ENCODE measurements around the gene SDHB. TPM values are rescaled to one million over a fixed set of nuclear protein-coding genes. Genes with fewer than 3 reads are reported as not detected.

SDHB gene
- total RNA-seq, 4 donors from 2014 or later, result 79.6 to 130 (median 86.3) TPM

DNA sequence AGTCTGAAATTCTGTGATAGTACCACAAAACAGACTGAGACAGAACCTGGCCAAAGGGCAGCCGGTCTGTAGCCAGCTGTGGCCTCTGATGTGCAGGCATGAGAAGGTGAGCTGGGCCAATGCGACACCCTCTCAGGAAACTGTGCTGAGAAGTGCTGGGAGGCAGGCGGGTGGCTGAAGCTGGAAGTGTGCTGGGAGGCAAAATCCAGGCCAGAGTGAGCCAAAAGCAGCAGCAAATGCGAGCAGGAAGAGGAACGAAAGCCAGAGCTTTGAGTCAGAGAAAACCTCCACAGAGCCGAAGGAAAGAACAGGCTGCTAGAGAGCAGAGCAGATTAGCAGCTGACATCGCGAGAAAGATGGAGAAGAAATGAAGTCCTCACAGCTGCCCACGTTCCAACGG lies 31.9 kb downstream of the SDHB start:
- TF ChIP-seq EP300 (IDR thresholded peaks at IDR 0.05), result no peak
- TF ChIP-seq, protein P1, sequence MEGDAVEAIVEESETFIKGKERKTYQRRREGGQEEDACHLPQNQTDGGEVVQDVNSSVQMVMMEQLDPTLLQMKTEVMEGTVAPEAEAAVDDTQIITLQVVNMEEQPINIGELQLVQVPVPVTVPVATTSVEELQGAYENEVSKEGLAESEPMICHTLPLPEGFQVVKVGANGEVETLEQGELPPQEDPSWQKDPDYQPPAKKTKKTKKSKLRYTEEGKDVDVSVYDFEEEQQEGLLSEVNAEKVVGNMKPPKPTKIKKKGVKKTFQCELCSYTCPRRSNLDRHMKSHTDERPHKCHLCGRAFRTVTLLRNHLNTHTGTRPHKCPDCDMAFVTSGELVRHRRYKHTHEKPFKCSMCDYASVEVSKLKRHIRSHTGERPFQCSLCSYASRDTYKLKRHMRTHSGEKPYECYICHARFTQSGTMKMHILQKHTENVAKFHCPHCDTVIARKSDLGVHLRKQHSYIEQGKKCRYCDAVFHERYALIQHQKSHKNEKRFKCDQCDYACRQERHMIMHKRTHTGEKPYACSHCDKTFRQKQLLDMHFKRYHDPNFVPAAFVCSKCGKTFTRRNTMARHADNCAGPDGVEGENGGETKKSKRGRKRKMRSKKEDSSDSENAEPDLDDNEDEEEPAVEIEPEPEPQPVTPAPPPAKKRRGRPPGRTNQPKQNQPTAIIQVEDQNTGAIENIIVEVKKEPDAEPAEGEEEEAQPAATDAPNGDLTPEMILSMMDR (IDR thresholded peaks at IDR 0.05), result no peak
- TF ChIP-seq POLR2A (IDR thresholded peaks at IDR 0.05), result no peak
- DNase-seq (ENCODE audit: low spot score in 2 of 2), result no peak
- H3K4me1 ChIP-seq, result no peaks in the 10 kb centered on the region
- H3K36me3 ChIP-seq, result peaks cover 0 to 96% (median 44%) of the 10 kb centered on the region in 3 donors
- 83 to 92% methylated on average over 10 of the region's 10 CpGs for WGBS, 2 donors
- no peak overlapping the region for H3K27ac ChIP-seq
- H3K4me3 ChIP-seq, result no peak overlapping the region
- no peaks in the 10 kb centered on the region for H3K27me3 ChIP-seq
- H3K9me3 ChIP-seq, result no peaks in the 10 kb centered on the region

DNA sequence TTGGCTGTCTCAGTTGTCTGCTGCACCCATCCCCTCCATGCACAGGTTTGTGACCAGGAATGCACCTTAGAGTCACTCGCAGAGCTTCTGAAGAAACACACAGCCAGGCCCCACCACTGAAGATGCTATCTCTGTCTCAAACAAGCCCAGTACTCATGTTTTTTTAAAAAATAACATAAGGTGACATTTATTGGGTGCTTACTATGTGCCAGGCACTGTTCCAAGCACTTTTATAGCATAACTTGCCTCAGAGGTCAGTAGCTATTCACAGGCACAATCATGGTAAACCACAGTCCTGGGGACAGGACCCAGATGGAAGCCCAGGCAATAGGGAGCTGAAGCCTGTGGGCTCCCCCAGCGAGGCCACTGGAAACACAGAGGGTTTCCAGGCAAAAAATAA lies 33.3 kb downstream of the SDHB start:
- peaks cover 0 to 11% (median 0%) of the 10 kb centered on the region in 4 donors for H3K4me1 ChIP-seq
- 89 to 100% methylated on average over 2 of the region's 2 CpGs for WGBS, 2 donors
- TF ChIP-seq, protein P1 (IDR thresholded peaks at IDR 0.05), result no peak
- no peak for TF ChIP-seq EP300 (IDR thresholded peaks at IDR 0.05)
- TF ChIP-seq POLR2A (IDR thresholded peaks at IDR 0.05), result no peak
- H3K9me3 ChIP-seq, result no peaks in the 10 kb centered on the region
- H3K27me3 ChIP-seq, result no peaks in the 10 kb centered on the region
- DNase-seq (ENCODE audit: low spot score in 2 of 2), result no peak
- H3K36me3 ChIP-seq, result peaks cover 0 to 84% (median 36%) of the 10 kb centered on the region in 3 donors
- no peak overlapping the region for H3K27ac ChIP-seq
- no peak overlapping the region for H3K4me3 ChIP-seq

DNA sequence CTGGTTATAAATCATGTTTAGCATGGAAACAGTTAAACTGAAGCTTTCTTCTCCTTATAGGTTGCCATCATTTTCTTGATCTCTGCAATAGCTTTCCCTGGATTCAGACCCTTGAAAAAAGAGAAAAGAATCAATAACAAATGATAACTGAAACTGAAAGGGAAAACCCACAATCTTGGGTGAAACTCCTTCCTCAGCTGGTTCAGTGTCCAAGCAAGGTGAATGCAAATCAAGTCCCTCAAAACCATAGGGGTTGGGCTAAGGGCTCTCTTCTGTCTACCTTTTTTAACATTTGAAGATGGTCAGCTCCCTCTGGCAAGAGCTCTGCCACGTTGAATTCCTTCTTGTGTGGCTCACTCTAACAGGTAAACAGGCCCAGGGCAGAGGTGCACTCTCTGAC lies 35.0 kb downstream of the SDHB start:
- Histone ChIP-seq H3K4me1 (peaks cover 0 to 25% (median 3%) of the 10 kb centered on the region in 4 donors), H3K4me3 (no peak overlapping the region), H3K36me3 (peaks cover 0 to 67% (median 36%) of the 10 kb centered on the region in 3 donors), H3K27ac (no peak overlapping the region), H3K27me3 (no peaks in the 10 kb centered on the region), H3K9me3 (no peaks in the 10 kb centered on the region)
- DNase-seq (ENCODE audit: low spot score in 2 of 2), result no peak
- TF ChIP-seq EP300 (IDR thresholded peaks at IDR 0.05), result no peak
- TF ChIP-seq, protein P1 (IDR thresholded peaks at IDR 0.05), result no peak
- no peak for TF ChIP-seq POLR2A (IDR thresholded peaks at IDR 0.05)
- 45 to 50% methylated on average over 1 of the region's 1 CpG for WGBS, 2 donors

DNA sequence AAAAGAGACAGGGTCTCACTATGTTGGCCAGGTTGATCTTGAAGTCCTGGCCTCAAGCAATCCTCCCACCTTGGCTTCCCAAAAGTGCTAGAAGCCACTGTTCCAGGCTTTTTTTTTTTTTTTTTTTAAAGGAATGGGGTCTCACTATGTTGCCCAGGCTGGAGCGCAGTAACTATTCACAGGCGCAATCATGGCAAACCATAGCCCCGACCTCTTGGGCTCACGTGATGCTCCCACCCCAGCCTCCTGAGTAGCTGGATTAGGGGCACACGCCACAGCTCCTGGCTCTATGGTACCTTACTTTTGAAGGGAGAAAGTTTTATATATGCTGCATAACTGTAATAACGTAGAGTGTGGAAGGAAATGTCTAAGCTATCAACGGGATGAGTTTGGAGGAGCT lies 36.4 kb downstream of the SDHB start:
- 91 to 98% methylated on average over 7 of the region's 7 CpGs for WGBS, 2 donors
- no peak for TF ChIP-seq EP300 (IDR thresholded peaks at IDR 0.05)
- Histone ChIP-seq H3K4me3 (no peak overlapping the region), H3K27ac (no peak overlapping the region), H3K27me3 (no peaks in the 10 kb centered on the region), H3K4me1 (peaks cover 0 to 39% (median 4%) of the 10 kb centered on the region in 4 donors), H3K36me3 (peaks cover 0 to 53% (median 31%) of the 10 kb centered on the region in 3 donors), H3K9me3 (no peaks in the 10 kb centered on the region)
- DNase-seq (ENCODE audit: low spot score in 2 of 2), result no peak

DNA sequence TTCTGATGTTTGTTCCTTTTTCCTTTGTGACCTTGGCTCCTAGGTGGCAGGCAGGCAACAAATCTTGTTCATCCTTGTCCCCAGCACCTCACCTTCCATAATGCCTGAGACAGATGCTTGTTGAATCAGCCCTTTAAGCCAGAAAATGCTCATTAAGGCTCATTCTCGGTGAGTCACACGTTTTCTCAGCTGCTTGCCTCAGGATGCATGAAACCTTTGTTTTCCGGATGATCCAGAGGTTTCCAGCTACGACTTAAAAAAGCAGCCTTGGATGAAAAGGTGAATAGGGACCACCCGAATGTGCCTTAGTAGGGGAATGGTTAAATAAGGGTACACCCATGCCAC lies 37.5 kb downstream of the SDHB start:
- peak in 1 of 2 donors; percentile 17 for DNase-seq (ENCODE audit: low spot score in 2 of 2)
- Histone ChIP-seq H3K27ac (peak overlapping the region in 3 of 4 donors; percentile 17 to 64 (median 36)), H3K9me3 (no peaks in the 10 kb centered on the region), H3K4me1 (peaks cover 0 to 47% (median 4%) of the 10 kb centered on the region in 4 donors), H3K4me3 (no peak overlapping the region), H3K27me3 (no peaks in the 10 kb centered on the region), H3K36me3 (peaks cover 0 to 42% (median 21%) of the 10 kb centered on the region in 3 donors)
- WGBS, 2 donors, result 36 to 47% methylated on average over 5 of the region's 5 CpGs
- no peak for TF ChIP-seq POLR2A (IDR thresholded peaks at IDR 0.05)
- TF ChIP-seq, protein P1 (IDR thresholded peaks at IDR 0.05), result no peak
- no peak for TF ChIP-seq EP300 (IDR thresholded peaks at IDR 0.05)

All from tibial nerve (tissue), 4 donors.